ENCODE data around the gene ANO9.

ANO9 gene

DNA sequence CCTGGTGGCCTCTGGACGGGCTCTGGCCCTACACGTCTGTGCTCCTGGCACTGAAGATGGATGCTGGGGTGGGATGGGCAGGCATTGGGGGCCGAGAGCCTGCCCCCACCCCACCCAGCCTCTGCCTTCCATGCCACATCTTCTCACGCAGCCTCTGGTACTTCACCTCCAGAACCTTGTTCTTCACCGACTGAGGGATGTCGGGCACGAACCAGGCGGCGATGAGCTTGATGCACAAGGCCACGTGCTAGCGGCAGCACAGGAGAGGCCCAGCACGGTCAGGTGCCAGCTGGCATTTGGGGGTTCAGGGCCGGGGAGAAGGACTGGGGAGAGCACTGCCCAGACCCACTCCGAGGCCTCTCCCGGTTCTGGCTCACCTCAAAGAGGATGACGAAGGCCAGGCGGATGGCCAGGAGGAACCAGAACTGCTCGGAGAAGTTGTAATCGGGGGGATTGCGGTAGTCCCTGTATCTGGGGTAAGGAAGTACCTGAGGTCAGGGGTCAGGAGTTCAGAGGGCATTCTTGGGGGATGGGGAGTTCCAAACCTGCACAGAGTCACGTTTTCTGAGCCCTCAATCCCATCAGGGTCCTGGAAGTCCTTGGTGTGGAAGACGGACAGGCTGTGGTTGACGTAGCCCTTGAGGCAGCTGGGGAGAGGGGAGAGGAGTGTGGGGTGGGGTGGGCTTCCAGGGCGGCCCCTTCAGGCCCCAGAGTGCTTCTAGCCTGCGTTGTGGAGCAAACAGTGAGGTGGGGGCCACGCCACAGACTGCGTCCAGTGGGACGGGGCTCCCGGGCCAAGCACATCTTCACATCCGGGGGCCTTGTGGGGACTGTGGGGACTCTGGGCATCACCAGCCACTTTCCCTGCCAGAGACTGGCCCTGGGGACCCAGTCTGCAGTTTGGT lies 23.2 kb downstream of the ANO9 start:
- no peak overlapping the region for H3K4me3 ChIP-seq (ENCODE audit: low read depth, low read length, poor library complexity, severe bottlenecking)
- no peaks in the 10 kb centered on the region for H3F3A ChIP-seq (ENCODE audit: insufficient read depth, low read length)
- no peak overlapping the region for H3K4me2 ChIP-seq (ENCODE audit: low read length)
- no peaks in the 10 kb centered on the region for H4K20me1 ChIP-seq (ENCODE audit: insufficient read depth, low read length)
- no peak overlapping the region for H3K27ac ChIP-seq (ENCODE audit: low read depth, low read length, poor library complexity, severe bottlenecking)
- H3K9me3 ChIP-seq (ENCODE audit: low read length): no peaks in the 10 kb centered on the region
- no peak overlapping the region for H2AFZ ChIP-seq (ENCODE audit: low read length)
- H3K9me2 ChIP-seq (ENCODE audit: low read depth, low read length): no peaks in the 10 kb centered on the region
- H3K36me3 ChIP-seq (ENCODE audit: insufficient read depth, low read length): no peaks in the 10 kb centered on the region
- H3K79me2 ChIP-seq (ENCODE audit: insufficient read depth, low read length): no peaks in the 10 kb centered on the region
- H3K9ac ChIP-seq (ENCODE audit: low read length): no peak overlapping the region
- H3K27me3 ChIP-seq (ENCODE audit: insufficient read depth, low read length): no peaks in the 10 kb centered on the region; the same call in 1 of the 2 replicates
- no peaks in the 10 kb centered on the region for H3K4me1 ChIP-seq (ENCODE audit: insufficient read depth, low read length, severe bottlenecking)
- TF ChIP-seq, protein P1, sequence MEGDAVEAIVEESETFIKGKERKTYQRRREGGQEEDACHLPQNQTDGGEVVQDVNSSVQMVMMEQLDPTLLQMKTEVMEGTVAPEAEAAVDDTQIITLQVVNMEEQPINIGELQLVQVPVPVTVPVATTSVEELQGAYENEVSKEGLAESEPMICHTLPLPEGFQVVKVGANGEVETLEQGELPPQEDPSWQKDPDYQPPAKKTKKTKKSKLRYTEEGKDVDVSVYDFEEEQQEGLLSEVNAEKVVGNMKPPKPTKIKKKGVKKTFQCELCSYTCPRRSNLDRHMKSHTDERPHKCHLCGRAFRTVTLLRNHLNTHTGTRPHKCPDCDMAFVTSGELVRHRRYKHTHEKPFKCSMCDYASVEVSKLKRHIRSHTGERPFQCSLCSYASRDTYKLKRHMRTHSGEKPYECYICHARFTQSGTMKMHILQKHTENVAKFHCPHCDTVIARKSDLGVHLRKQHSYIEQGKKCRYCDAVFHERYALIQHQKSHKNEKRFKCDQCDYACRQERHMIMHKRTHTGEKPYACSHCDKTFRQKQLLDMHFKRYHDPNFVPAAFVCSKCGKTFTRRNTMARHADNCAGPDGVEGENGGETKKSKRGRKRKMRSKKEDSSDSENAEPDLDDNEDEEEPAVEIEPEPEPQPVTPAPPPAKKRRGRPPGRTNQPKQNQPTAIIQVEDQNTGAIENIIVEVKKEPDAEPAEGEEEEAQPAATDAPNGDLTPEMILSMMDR (IDR thresholded peaks at IDR 0.05; ENCODE audit: low read length): no peak
- no peak for TF ChIP-seq EZH2 (IDR thresholded peaks at IDR 0.05; ENCODE audit: borderline replicate concordance, low read length)

DNA sequence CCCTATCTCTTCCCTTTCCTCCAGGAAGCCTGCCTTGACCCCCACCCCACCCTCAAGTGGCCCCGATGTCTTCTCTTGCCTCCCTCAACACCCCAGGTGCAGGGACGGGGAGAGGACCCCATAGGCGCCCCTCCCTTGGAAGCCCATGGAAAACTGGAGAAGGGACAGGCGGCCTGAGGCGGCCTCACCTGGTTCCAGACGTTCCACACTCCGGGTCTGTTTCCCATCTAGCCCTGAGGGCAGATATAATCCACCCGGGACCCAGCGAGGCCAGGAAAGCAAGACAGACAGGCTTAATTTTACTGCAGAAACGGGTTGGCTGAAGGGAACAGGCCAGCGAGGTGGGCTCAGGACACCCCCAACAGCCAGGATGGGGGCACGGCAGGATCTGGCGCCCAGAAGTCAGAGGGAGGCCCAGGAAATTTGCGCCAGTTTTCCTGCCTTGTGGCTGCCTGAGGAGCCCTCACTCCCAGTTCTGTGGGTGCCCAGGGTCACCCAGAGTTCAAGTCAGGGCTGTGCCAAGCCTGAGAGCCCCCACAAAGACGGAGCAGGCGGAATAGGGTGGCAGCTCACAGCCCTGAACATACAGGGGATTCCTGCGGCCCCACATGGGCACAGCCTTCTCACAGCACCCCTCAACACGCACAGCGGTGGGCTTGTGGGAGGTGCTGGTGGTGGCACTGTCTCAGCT lies 24.0 kb downstream of the ANO9 start:
- no peak overlapping the region for H3K4me2 ChIP-seq (ENCODE audit: low read length)
- no peak overlapping the region for H3K27ac ChIP-seq (ENCODE audit: low read depth, low read length, poor library complexity, severe bottlenecking)

DNA sequence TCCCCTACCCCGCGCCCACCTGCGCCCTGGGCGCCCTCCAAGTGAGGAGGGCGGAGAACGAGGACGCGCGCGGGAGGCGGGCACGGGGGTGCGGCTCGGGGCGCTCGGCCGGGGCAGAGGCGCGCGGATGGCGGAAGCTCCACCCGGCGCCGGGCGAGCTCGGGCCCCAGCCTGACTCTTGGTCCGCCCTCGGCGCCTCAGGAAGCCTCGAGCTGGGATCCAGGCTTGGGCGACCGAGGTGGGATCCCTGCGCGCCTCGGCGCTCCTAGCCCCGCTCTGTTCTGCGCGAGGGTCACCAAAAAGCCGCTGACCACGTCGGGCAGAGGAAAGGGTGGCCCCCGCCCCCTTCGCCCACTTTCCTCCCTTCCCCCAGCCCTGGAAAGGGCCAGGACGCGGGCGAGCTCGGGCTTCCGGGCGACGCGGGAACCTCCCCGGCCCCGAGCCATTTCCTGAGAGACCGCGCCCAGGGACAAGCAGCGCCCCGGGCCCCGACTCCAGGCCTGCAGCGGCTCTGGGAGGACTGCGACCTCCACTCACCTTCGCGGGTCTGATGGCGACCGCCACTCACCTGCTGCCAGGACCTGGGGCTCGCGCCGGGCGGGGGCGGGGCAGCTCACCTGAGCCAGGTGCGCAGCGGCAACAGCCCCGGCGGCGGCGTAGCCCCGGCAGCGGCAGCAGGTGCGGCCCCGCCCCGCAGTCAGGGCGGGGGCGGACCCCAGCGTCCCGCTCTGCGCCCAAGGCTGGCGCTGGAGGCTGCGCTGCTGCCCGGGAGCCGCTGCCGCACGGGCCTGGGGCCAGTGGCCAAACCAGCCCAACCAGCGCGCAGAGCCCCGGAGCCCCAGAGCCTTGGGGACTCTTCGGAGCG lies 24.8 kb downstream of the ANO9 start:
- Histone ChIP-seq H3K27me3 (ENCODE audit: insufficient read depth, low read length) (no peaks in the 10 kb centered on the region), H3K4me2 (ENCODE audit: low read length) (no peak overlapping the region), H3K9me2 (ENCODE audit: low read depth, low read length) (no peaks in the 10 kb centered on the region), H3K36me3 (ENCODE audit: insufficient read depth, low read length) (no peaks in the 10 kb centered on the region), H3K4me1 (ENCODE audit: insufficient read depth, low read length, severe bottlenecking) (no peaks in the 10 kb centered on the region), H3K4me3 (ENCODE audit: low read depth, low read length, poor library complexity, severe bottlenecking) (no peak overlapping the region), H3F3A (ENCODE audit: insufficient read depth, low read length) (no peaks in the 10 kb centered on the region), H4K20me1 (ENCODE audit: insufficient read depth, low read length) (no peaks in the 10 kb centered on the region), H3K9me3 (ENCODE audit: low read length) (no peaks in the 10 kb centered on the region), H3K79me2 (ENCODE audit: insufficient read depth, low read length) (no peaks in the 10 kb centered on the region), H3K27ac (ENCODE audit: low read depth, low read length, poor library complexity, severe bottlenecking) (no peak overlapping the region), H2AFZ (ENCODE audit: low read length) (no peak overlapping the region), H3K9ac (ENCODE audit: low read length) (no peak overlapping the region)
- no peak for TF ChIP-seq EZH2 (IDR thresholded peaks at IDR 0.05; ENCODE audit: borderline replicate concordance, low read length)
- TF ChIP-seq, protein P1 (IDR thresholded peaks at IDR 0.05; ENCODE audit: low read length): no peak

More for the DNA sequence above, 24.0 kb downstream of the ANO9 start:
- H3K36me3 ChIP-seq (ENCODE audit: insufficient read depth, low read length): no peaks in the 10 kb centered on the region
- no peaks in the 10 kb centered on the region for H3K79me2 ChIP-seq (ENCODE audit: insufficient read depth, low read length)
- TF ChIP-seq EZH2 (IDR thresholded peaks at IDR 0.05; ENCODE audit: borderline replicate concordance, low read length): no peak
- TF ChIP-seq, protein P1 (IDR thresholded peaks at IDR 0.05; ENCODE audit: low read length): no peak
- no peaks in the 10 kb centered on the region for H4K20me1 ChIP-seq (ENCODE audit: insufficient read depth, low read length)
- H3K27me3 ChIP-seq (ENCODE audit: insufficient read depth, low read length): no peaks in the 10 kb centered on the region; the same call in 1 of the 2 replicates
- no peak overlapping the region for H3K9ac ChIP-seq (ENCODE audit: low read length)
- H3K9me3 ChIP-seq (ENCODE audit: low read length): no peaks in the 10 kb centered on the region
- no peak overlapping the region for H2AFZ ChIP-seq (ENCODE audit: low read length)
- H3K4me3 ChIP-seq (ENCODE audit: low read depth, low read length, poor library complexity, severe bottlenecking): no peak overlapping the region
- no peaks in the 10 kb centered on the region for H3K4me1 ChIP-seq (ENCODE audit: insufficient read depth, low read length, severe bottlenecking)
- no peaks in the 10 kb centered on the region for H3F3A ChIP-seq (ENCODE audit: insufficient read depth, low read length)
- H3K9me2 ChIP-seq (ENCODE audit: low read depth, low read length): no peaks in the 10 kb centered on the region

Data from OCI-LY1 (cell line).